Measurements from ENCODE around the gene YDJC.

- TF ChIP-seq CTCF (IDR thresholded peaks at IDR 0.05; ENCODE audit: low read depth, low read length) (no peak), EZH2phosphoT487 (IDR thresholded peaks at IDR 0.05; ENCODE audit: low read depth) (no peak)
Measured at GRCh38 chr22:21636629-21637218, 6.9 kb upstream of the YDJC start.

Data from OCI-LY3 (cell line).